Left kidney (tissue), 2 donors: ENCODE results near the gene CATSPERE. TPM values are rescaled to one million over a fixed set of nuclear protein-coding genes. Genes with fewer than 3 reads are reported as not detected.
"Not testable (repeated sequence)": the region's sequence is repeated elsewhere in the genome, so short reads cannot be mapped to it uniquely, and the experiment has no call there.

Source experiments
- DNase-seq: peaks from one replicate; pipeline ENCODE4 v3.0.0-alpha.2; 2013
- polyA plus RNA-seq: library from polyadenylated mRNA; unstranded; fragments of 120-200 nt; gene quantifications from one replicate; pipeline ENCODE4 v1.2.1, GENCODE V29; 2013; ENCODE audit not compliant: insufficient read length

The CATSPERE gene
- polyA plus RNA-seq, 1 donor = 2.7 TPM

DNA sequence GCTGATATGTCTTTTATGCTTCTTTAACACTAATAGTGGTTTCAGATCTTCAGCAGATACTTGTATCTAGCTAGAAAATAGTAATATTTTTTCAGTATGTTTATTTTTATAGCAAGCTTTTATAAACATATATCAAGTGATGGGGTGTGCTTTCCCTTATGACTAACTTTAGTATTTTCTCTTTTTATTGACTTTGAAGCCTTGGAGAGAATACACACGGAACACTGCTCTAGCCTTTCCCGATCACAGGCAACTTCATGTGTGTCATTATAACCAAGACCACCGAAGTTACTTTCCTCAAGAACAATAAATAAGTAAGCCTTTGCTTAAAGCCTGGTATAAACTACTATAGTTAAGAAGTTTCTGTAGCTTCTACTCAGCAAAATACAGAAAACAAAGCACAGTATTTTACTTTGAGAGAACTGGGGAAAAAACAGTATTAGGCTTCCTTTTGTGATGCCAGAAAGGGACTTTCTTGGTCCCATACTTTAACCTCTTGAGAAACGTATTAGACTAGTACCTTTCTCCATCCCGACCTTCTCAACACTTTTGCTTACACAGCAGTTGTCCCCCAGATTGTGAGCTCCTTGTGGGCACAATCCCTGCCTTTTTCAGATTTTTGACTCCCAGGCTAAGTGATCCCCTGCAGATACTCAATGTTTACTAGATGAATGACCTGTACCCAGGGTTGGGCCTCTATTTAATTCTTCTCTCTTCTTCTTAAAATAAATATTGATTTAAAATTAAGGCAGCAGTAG lies 12.6 kb upstream of the CATSPERE start:
- DNase-seq = no peak

DNA sequence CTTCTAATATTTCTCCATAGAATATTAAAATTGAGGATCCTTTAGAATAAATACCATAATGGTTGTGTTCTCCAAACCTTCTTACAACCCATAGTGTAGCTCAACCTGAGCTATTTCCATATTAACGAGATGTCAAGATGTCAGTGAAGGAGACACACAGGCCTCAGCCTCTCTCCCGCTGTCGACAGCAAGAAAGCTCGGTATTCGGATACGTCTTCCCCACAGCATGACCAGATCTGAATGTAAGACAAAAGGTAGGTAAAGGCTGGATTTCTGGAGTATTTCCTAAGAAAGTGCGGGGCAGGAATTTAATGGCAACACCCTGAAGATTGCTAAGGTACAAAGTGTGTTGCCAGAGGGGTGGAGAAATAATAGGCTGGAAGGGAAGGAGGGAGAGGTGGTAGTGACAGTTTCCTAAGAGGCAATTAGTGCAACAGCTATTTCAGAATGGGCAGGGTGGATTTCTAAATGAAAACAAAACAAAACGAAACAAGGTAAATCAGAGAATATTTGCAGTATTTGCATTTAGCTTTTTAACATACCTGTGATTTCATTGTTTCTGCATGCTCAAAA lies 11.1 kb upstream of the CATSPERE start:
- no peak for DNase-seq

DNA sequence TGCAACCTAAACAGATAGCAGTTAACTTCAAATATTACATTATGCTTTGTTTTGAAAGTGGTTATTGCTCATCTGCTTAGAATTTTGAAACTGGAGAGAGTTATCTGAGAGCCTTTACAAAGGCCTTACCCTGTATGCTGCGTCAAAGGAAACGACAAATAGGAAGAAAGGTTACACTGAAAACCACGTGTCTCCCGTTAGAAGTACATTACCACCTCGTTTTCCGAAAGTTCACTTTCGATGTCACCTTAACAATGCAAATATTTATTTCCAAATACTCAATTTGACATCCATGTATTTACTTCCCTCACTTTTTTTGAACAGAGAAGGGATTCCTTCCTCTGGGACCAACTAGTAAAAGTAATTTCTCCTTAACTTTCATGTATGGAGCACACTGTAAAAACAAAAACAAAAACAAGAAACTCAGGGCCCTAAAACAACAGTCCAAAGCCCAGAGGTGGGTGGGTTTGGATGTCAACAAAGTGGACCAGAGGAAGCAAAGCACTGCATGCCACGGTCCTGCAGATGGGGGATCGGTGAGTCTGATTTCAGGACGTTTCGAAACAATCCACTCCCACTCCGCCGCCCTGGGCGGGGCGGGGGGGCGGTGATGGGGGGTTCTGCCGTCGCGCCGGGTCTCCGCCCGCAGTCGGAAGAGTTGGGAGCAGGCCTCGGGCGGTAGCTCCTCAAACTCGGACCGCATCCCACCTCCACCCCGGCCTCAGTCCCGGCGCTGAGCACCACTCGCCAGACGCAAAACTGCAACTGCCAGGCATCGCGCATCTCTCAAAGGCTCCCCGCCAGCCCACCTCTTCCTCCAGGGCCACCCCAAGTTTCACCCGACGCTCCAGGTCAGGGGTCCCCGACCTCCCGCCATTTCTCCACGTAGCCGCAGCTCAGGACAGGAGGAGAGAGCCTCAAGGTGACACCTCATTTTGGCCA lies 10.2 kb upstream of the CATSPERE start:
- peak; percentile 31 for DNase-seq

DNA sequence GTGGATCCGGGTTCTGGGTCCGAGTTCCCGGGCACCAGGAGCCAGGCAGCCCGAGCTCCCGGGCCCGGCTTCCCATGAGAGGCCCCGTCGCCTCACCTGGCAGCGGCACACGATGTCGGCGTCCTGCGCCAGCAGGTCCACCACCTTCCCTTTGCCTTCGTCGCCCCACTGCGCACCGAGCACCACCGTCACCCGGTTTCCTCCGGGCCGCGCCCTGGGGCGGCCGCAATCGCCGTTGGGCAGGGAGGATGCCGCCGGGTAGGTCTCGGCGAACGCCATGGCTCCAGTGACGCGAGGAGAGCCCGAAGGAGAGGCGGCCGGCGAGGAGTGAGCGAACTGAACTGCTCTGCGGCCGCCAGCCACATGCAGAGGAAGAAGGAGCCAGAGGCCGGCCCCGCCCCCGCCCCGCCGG lies 9.5 kb upstream of the CATSPERE start, which contains the start of gene ADSS2:
ADSS2 (minus strand) TSS at position 371 of the 412 bp plus-strand sequence; CDS start at position 279, 92 bp downstream.
- no peak for DNase-seq

DNA sequence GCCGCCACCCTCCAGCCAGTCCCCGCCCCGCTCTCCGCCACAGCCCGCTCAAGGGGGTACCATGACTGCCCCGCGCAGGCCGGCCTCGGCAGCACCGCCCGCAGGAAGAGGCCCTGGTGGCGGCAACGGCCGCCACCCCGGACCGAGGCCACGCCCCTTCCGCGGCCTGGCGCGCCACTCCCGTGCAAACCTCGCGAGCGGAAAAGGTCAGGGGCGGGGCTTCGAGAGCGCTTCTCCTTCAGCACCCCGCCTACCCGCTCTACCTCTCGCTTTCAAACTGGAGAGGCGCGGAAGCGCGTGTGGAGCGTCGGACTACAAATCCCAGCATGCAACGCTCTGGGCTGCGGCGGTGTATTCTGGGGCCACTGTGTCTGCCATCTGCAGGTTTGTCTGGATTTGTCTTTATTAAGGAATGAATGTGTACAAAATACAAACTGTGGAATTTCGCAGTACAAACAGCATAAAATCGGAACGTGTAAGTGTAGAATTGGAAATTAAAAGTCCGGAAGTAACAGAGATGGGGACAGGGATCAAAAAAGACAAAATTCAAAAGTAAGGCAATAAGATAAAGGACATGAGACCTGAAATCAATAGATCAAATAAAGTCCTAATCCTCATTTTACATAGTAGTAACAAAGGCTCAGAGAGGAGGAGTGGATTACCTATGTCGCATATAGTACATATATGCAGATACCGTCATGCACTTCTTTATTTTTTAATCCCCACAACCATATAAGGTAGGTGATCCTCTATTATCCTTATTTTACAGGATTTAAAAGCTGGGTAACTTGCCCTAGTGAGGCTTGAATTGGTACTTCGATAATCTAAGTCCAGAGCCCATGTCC lies 8.9 kb upstream of the CATSPERE start:
- peak; percentile 100 for DNase-seq

DNA sequence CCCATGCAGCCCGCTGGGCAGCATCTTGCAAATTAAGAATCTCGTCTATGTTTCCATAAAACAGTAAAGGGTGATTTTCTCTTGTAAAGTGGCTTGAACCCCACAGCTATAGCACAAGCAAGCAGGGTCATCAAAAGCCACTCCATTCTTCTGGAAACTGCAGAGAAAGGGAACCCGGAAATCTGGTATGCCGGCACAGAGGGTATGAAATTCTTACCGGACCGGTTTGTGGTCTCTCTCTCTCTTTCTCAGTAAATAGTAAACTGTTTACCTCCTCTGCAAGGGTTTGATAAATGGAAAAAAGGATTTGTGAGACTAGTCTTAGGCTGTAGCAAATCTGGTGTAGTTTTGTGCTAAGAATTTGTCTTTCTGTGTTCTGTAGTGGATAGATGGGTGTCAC lies 6.7 kb upstream of the CATSPERE start:
- DNase-seq = no peak

DNA sequence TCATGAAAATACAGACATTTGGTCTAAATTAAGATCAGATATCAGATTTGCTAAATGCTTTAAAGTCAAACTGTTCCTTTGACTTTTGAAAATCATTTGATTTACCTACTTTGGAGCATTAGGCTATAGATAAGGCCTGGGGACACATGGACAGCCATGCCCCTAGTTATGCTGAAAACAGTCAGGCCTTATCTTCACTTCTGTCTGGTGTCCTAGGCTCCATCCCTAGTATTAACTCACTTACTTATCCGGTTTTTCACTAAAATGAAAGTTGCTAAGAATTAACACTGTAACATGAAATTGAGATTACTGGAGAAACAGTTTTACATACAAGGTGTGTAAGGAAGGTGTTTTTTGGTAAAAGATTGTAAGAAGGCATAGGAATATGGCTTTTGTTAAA lies 4.5 kb upstream of the CATSPERE start:
- no peak for DNase-seq

DNA sequence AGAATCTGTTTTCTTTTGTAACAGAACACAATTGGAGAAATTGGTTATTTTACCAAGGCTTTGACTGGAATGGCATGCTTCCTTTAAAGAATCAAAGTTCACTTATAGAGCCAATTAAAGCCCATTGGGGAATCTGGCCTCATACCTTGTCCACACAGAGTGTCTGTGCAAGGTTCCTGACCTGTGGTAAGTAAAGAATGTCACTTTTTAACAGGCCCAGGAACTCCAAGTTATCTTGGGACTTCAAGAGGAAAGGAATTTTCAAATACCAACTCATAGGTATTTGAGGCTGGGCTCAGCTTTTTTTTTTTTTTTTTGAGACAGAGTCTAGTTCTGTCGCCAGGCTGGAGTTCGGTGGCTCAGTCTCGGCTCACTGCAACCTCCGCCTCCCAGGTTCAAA lies 2.3 kb upstream of the CATSPERE start:
- DNase-seq = no peak

DNA sequence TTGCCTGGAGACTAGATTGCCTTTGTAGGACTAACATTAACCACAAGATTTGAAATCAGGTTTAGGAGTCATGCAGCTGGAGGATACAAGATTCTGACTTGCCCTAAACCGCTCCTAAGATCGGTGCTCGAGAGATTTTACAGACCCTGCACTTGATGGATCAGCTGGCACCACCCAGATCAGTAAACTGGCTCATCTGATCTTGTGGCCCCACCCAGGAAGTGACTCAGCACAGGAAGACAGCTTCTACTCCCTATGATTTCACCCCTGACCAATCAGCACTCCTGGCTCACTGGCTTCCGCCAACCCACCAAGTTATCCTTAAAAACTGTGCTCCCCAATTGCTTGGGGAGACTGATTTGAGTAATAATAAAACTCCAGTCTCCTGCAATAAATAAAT lies 876 bp upstream of the CATSPERE start:
- DNase-seq = no peak

DNA sequence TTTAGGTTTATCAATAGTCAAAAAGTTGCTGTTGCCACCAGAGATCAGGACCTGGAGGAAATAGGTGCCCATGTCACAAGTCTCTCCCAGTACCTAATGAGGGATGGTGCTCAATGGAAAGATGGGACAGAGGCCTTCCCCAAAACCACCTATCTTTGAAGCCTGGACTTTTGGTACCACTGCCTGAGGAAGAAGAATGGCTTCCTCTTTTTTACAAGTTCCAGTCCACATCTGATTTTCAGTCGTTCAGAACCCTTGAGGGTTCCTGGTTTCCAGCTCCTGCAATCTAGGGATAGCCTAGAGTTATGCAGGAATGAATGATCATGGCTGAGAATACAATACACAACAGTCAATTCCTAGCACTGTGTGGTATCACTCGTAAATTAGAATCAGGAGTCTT lies 5.7 kb downstream of the CATSPERE start:
- DNase-seq = no peak

DNA sequence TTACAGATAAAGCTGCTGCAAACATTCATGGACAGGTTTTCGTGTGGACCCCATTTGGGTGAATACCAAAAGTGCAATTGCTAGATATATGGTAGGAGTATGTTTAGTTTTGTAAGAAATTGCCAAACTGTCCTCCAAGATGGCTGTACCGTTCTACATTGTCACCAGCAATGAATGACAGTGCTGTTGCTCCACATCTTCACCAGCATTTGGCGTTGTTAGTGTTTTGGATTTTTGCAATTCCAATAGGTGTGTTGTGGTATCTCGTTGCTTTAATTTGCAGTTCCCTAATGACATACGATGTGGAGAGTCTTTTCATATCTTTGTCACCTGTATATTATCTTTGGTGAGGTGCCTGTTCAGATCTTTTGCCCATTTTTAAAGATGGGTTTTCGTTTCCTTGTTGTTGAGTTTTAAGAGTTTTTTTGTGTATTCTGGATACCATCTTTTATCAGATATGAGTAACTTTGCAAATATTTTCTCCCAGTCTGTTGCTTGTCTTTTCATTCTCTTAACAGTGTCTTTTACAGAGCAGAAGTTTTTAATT lies 12.1 kb downstream of the CATSPERE start:
- no peak for DNase-seq

DNA sequence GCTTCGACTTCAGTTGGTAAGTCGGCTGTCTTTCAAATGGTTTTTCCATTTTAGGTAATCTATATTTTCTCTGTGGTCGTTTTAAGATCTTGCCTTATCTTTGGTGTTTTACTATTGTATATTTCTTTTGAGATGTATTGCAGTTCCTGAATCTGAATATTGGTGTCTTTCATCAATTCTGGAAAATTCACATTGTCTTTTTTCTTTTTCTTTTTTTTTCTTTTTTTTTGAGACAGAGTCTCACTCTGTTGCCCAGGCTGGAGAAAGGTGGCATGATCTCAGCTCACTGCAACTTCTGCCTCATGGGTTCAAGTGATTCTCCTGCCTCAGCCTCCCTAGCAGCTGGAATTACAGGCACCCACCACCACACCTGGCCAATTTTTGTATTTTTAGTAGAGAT lies 23.9 kb downstream of the CATSPERE start:
- DNase-seq = not testable (repeated sequence)

DNA sequence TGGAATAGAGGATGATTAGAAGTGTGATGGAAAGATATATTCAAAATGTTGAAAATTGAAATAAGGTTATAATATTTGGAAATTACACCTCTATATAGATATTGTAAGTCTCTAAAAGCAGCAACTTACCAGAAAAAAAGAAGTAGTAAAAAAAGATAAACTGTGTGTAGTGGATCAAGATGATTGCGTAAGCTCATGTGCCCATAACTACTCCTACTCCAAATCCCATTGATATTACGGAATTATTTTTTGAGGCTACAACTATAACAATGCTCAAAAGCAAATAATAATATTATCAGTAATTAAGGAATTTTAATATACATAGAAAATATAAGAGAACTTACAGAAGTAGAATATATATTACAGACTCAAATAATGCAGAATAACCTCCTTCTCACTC lies 33.6 kb downstream of the CATSPERE start:
- no peak for DNase-seq

DNA sequence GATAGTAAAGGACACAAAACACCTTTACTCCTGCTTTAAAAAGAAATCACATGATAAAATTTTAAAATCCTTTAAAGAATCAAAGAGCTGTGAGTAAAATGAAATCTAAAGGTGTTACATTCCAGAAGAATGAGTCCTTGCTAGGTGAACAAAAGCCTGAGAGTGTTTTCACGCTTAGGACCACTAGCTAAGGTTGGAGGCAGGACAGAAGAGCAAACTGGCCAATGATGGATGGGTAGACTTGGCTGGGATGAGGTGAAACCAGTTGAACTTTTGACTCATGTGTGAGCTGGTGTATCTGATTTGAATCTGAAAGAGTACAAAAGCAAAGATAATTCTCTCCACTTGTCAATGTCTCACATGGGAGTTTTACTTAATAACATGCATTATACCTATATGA lies 35.1 kb downstream of the CATSPERE start:
- DNase-seq = no peak

DNA sequence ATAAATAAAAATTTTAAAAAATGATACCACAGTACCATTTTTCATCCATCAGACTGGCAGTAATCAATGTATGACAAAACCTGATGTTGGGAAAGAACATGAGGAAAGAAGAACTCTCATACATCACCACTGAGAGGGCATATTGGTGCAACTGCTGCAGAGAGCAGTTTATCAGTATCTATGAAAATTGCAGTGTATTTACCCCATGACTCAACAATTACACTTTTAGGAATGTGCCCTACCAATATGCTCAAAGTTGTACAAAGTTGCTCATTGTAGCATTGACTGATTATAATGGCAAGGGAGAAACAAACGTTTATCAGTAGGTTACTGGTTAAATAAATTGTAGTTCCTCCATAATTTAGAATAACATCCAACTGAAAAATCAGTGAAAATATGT lies 36.7 kb downstream of the CATSPERE start:
- DNase-seq = no peak

DNA sequence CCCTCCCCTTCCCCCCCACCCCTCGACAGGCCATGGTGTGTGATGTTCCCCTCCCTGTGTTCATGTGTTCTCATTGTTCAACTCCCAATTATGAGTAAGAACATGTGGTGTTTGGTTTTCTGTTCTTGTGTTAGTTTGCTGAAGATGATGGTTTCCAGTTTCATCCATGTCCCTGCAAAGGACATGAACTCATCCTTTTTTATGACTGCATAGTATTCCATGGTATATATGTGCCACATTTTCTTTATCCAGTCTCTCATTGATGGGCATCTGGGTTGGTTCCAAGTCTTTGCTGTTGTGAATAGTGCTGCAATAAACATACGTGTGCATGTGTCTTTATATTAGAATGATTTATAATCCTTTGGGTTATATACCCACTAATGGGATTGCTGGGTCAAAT lies 38.4 kb downstream of the CATSPERE start:
- DNase-seq = not testable (repeated sequence)

DNA sequence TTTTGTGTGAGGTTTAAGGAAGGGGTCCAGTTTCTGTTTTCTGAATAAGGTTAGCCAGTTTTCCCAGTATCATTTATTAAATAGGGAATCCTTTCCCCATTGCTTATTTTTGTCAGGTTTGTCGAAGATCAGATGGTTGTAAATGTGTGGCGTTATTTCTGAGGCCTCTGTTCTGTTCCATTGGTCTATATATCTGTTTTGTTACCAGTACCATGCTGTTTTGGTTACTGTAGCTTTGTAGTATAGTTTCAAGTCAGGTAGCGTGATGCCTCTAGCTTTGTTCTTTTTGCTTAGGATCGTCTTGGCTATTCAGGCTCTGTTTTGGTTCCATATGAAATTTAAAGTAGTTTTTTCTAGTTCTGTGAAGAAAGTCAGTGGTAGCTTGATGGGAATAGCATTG lies 39.4 kb downstream of the CATSPERE start:
- not testable (repeated sequence) for DNase-seq

DNA sequence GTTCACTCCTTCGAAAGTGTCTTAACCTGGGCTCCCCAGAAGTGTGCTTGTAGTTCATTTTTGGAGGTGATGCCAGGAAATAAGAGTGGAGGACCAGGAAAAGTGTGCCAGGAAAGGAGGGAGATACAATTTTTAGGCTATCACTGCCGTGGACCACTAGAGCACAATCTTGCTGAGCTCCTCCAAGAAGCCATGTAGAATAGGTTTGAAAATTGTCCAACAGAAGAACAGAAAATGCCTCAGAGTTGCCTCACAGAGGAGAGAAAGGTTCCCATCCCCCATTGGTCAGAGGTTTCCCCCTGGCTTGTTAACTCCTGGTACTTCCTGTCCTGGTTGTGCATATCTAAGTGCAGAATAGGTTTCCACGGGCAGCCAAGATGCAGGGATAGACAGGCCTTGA lies 41.6 kb downstream of the CATSPERE start:
- no peak for DNase-seq

DNA sequence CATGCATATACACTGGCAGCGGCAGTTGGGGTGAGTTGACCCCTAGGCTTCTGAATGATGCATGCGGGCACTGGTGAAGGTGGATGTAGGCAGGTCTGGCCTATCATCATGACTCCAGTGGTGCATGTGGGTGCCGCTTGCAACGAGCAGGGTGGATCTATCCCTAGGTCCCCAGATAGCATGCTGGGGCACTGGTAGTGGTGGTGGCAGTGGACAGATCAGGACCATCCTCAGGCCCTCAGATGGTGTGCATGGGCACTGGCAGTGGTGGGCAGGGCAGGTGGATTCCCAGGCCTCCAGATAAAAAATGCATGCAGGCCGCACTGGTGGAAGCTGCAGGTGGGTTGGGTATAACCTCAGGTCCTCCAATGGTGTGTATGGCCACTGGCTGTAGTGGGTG lies 52.4 kb downstream of the CATSPERE start:
- no peak for DNase-seq

DNA sequence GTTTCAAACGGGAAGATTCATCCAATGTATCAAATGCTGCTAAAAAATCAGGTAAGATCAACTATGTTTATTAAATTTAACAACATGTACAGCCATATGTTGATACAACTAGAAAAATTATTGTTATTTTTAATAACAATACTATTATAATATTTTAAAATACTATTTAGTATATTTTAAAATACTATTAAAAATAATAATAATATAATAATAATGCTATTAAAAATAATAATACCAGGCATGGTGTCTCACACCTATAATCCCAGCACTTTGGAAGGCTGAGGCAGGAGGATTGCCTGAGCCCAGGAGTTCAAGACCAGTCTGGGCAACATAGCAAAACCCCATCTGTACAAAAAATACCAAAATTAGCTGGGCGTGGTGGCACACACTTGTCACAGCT lies 54.6 kb downstream of the CATSPERE start:
- no peak for DNase-seq

DNA sequence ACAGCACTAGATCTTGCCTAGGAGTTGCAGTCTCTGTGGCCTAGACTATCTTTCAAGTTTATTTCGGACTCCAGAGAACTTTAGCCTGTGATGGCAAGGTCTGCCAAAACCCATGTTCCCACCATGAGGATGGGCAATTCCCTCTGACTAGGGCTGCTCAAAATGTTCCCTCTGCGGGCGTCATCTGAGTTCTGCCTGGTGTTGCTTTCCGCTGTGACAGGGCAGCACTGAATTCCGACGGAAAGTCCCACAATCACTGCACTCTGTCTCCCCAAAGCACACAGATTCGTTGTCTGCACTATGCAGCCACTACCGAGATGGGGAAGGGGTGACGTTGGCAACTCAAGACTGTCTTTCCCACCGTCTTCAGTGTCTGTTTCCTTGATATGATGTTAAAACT lies 75.2 kb downstream of the CATSPERE start:
- no peak for DNase-seq

DNA sequence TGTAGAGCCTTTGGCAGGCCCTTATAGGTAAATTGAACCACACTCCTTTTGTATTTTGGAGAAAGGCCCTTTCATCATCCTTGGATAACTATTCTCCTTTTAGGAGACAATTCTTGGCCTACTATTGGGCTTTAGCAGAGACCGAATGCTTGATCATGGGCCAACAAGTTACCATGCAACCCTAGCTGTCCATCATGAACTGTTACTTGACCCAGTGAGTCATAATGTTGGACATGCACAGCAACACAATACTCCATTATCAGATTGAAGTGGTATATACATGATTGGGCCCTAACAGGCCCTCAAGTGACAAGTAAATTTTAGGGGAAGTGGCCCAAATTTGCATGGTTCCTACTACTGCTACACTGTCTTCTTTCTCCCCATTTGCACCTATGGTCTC lies 84.4 kb downstream of the CATSPERE start:
- DNase-seq = no peak
